Lung (tissue), 12 donors: ENCODE measurements around the gene ACVR1B. TPM values are rescaled to one million over a fixed set of nuclear protein-coding genes. Genes with fewer than 3 reads are reported as not detected.

Experiments
- ATAC-seq: fragments of 200-7000 bp; cut with Tn5 transposase; one replicate; pipeline ENCODE4 v1.9.1; 2020; ENCODE audit warnings: moderate number of reproducible peaks; ENCODE audit not compliant: insufficient read depth, low FRiP score
- DNase-seq, 3 donors: peaks; one replicate each; pipeline ENCODE4 v3.0.0-alpha.2; 2013 to 2017
- H3K27ac ChIP-seq, 2 donors: one replicate each; pipeline ENCODE4 v1.5.1; 2013; ENCODE audit warnings: mild to moderate bottlenecking in 2 of 2, moderate library complexity in 2 of 2, control low read depth in 1 of 2, inconsistent platforms in 1 of 2, low read depth in 1 of 2, low read length in 1 of 2
- H3K27me3 ChIP-seq, 3 donors: one replicate each; pipeline ENCODE4 v1.5.1; 2013; ENCODE audit warnings: low read length in 2 of 3; ENCODE audit not compliant: control insufficient read depth in 3 of 3, insufficient read depth in 3 of 3
- H3K36me3 ChIP-seq, 4 donors: one replicate each; pipeline ENCODE4 v1.5.1; 2013; ENCODE audit warnings: low read length in 4 of 4, mild to moderate bottlenecking in 1 of 4, moderate library complexity in 1 of 4; ENCODE audit not compliant: control insufficient read depth in 4 of 4, insufficient read depth in 4 of 4
- H3K4me1 ChIP-seq, 5 donors: one replicate each; pipeline ENCODE4 v1.5.1; 2013; ENCODE audit warnings: low read length in 5 of 5, mild to moderate bottlenecking in 2 of 5, moderate library complexity in 1 of 5; ENCODE audit not compliant: control insufficient read depth in 5 of 5, insufficient read depth in 5 of 5
- H3K4me3 ChIP-seq: one replicate; pipeline ENCODE4 v1.5.1; 2013; ENCODE audit warnings: mild to moderate bottlenecking, control low read depth, moderate library complexity
- H3K9ac ChIP-seq, 2 donors: one replicate each; pipeline ENCODE4 v1.5.1; 2013; ENCODE audit warnings: low read length in 2 of 2, control low read depth in 1 of 2; ENCODE audit not compliant: insufficient read depth in 1 of 2
- H3K9me3 ChIP-seq, 4 donors: one replicate each; pipeline ENCODE4 v1.5.1; 2013; ENCODE audit warnings: low read length in 3 of 4, mild to moderate bottlenecking in 1 of 4, moderate library complexity in 1 of 4; ENCODE audit not compliant: control insufficient read depth in 4 of 4, insufficient read depth in 3 of 4
- WGBS, 2 donors: extraction: QIAGEN DNeasy Blood & Tissue Kit; methylation state at CpG; one replicate each; pipeline ENCODE4 v1.1.7; 2013; 5-methylcytosine and 5-hydroxymethylcytosine counted together
- polyA plus RNA-seq, 2 donors: library from polyadenylated mRNA; stranded (reverse); fragments of 200-250 nt; gene quantifications; one replicate each; pipeline ENCODE4 v1.2.1, GENCODE V29; 2013
- total RNA-seq, 2 donors: library from RNA; depleted of rRNA in 1 of 2; stranded (reverse); fragments of >200 nt in 1 of 2; gene quantifications; one replicate each; pipeline ENCODE4 v1.2.1, GENCODE V29; 2014 to 2021
- TF ChIP-seq, protein P1 (sequence below): IDR thresholded peaks from 2 replicates; pipeline ENCODE4 v1.5.1; 2012; ENCODE audit warnings: mild to moderate bottlenecking; ENCODE audit errors: control extremely low read depth, extremely low read depth
- donor health status: control.
- donor health status: control.
- donor health status: Bipolar disorder and iron deficiency.
- donor health status: healthy.
- donor health status: DM: yes; HTN: yes; CAD: no.

The ACVR1B gene
- total and polyA plus RNA-seq, 4 donors, result 14.0 to 41.7 (median 21.0) TPM

DNA sequence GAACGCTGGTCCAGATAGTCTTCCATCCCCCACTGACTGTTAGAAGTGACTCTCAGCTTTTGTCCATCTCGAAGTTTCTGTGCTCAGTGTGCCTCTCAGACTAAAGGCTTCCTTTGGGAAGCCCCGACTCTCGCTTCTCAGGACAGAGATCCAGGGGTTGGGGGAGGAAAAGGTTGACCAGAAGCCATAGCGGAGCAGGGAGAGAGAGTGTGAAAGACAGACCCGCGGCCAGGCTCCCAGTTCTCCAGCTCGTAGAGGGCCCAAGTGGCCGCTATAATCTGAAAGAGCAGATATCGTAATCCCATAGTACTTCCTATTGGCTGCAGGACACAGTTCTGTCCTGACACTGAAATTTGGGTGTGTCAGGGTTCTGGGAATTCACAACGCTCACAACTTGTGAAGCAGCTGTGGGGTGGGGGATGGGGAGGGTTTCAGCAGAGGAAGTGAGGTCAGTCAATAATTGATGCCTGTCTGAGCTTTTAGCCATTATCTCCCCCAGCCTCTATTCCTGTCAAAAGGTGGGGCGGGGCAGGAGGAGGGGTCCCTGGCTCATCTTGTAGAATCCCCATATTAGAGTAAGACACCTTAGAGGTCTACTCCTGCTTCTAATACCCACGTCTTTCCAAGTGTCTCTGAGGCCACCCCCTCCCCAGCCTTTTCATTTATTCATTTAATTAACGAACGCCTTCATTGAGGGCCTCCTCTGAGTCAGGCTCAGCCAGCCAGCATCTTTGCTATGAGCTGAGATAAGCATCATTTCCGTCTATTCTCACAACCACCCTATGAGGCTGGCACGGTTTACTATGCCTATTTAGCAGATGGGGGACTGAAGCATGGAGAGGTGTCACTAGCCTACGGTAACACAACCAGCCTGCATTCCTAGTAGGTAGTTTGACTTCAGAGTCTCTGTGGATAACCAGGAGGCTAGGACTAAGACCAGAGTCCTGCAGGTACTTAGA is 45.7 kb upstream of the ACVR1B start:
- no peaks in the 10 kb centered on the region for H3K36me3 ChIP-seq
- H3K4me1 ChIP-seq, result peaks cover under 1 to 45% (median 18%) of the 10 kb centered on the region in 5 donors
- H3K9me3 ChIP-seq, result no peaks in the 10 kb centered on the region
- ATAC-seq, result peak; percentile 61
- H3K4me3 ChIP-seq, result peak overlapping the region; percentile 61
- TF ChIP-seq, protein P1, sequence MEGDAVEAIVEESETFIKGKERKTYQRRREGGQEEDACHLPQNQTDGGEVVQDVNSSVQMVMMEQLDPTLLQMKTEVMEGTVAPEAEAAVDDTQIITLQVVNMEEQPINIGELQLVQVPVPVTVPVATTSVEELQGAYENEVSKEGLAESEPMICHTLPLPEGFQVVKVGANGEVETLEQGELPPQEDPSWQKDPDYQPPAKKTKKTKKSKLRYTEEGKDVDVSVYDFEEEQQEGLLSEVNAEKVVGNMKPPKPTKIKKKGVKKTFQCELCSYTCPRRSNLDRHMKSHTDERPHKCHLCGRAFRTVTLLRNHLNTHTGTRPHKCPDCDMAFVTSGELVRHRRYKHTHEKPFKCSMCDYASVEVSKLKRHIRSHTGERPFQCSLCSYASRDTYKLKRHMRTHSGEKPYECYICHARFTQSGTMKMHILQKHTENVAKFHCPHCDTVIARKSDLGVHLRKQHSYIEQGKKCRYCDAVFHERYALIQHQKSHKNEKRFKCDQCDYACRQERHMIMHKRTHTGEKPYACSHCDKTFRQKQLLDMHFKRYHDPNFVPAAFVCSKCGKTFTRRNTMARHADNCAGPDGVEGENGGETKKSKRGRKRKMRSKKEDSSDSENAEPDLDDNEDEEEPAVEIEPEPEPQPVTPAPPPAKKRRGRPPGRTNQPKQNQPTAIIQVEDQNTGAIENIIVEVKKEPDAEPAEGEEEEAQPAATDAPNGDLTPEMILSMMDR, result no peak
- peaks cover 0 to 25% (median 2%) of the 10 kb centered on the region in 3 donors for H3K27me3 ChIP-seq
- peak overlapping the region; percentile 94 to 96 for H3K27ac ChIP-seq
- H3K9ac ChIP-seq, result no peak overlapping the region
- peak; percentile 63 to 82 (median 69) for DNase-seq
- 36 to 58% methylated on average over 18 of the region's 18 CpGs for WGBS, 2 donors

DNA sequence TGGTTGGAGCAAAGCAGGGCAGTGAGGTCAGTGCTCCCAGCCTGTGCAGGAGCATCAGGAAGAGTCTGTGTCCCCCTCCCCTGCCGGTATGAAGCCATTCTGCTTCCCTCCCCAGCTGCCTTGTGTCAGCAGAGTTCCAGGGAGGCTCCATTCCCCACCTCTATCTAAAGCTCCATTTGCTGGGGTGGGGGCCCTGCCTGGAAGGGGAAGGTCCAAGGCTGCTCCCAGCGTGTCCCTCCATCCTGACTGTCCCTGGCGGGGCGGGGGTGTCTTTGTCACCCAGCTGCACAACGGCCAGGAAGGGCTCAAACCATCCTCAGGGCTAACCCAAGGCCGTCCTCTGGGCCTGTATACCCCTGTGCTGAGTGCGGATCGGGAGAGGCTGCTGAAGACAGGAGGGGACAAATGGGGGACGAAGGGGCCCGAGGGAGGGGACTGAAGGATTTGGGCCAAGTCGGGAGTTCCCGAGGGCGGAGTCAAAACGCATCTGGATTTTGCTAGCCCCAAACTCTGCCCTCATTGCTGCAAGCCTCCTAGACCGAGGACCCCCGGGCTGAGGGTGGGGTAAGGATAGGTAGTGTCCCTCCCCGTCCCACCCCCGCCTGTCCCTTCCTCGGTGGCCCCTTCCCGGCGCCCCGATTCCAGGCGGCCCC is 44.9 kb upstream of the ACVR1B start:
- peak overlapping the region; percentile 93 to 96 for H3K27ac ChIP-seq
- DNase-seq (peak in 2 of 3 donors; percentile 60 to 61), ATAC-seq (no peak)
- peaks cover 0 to 25% (median 2%) of the 10 kb centered on the region in 3 donors for H3K27me3 ChIP-seq
- no peaks in the 10 kb centered on the region for H3K36me3 ChIP-seq
- TF ChIP-seq, protein P1, result no peak
- no peaks in the 10 kb centered on the region for H3K9me3 ChIP-seq
- no peak overlapping the region for H3K9ac ChIP-seq
- H3K4me1 ChIP-seq, result peaks cover 4 to 53% (median 26%) of the 10 kb centered on the region in 5 donors
- 26 to 42% methylated on average over 15 to 23 of the region's 23 CpGs for WGBS, 2 donors
- peak overlapping the region; percentile 61 for H3K4me3 ChIP-seq

DNA sequence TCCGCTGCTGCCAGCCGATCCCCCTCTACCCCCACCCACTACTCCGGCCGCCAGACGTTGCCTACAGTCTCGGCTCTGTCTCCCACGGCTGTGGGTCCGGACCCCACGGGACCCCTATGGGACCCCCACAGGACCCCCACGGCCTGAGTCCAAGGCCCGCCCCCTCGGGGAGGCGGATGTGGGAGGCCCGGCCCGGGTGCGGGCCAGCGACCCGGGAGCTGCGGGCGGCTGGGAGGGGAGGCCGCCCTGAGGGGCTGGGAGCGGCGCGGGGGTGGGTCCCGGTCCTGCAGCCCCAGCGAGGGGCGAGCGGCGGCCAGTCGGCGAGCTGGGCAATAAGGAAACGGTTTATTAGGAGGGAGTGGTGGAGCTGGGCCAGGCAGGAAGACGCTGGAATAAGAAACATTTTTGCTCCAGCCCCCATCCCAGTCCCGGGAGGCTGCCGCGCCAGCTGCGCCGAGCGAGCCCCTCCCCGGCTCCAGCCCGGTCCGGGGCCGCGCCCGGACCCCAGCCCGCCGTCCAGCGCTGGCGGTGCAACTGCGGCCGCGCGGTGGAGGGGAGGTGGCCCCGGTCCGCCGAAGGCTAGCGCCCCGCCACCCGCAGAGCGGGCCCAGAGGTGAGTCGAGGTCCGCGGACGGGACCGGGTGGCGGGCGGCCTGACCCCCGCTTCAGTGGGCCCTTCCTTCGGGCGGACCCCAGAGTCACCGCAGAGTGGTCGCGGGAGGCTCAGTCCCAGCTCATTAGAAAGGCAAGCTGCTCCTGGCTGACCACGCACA is 44.2 kb upstream of the ACVR1B start, which contains the start of gene ACVRL1:
Gene ACVRL1, plus strand, starts transcription at position 422 of the 773 bp plus-strand sequence. CDS start 4,971 bp downstream, outside the sequence.
- H3K9ac ChIP-seq, result peak within 1 kb of the TSS; percentile 16 to 21
- ATAC-seq (no peak), DNase-seq (peak in 2 of 3 donors; percentile 51 to 76)
- TF ChIP-seq, protein P1, result no peak
- H3K27me3 ChIP-seq, result peaks cover 0 to 25% (median 2%) of the 10 kb centered on the region in 3 donors
- no peaks in the 10 kb centered on the region for H3K36me3 ChIP-seq
- no peaks in the 10 kb centered on the region for H3K9me3 ChIP-seq
- H3K4me3 ChIP-seq, result peak within 1 kb of the TSS; percentile 61
- WGBS, 2 donors, result 7 to 9% methylated on average over 67 to 74 of the region's 74 CpGs
- peak within 1 kb of the TSS; percentile 93 to 96 for H3K27ac ChIP-seq
- peaks cover 4 to 61% (median 27%) of the 10 kb centered on the region in 5 donors for H3K4me1 ChIP-seq
